Keratinocyte (primary cell): ENCODE data around the gene PRMT1.

Experiments
- CTCF ChIP-seq, 3 experiments: IDR thresholded peaks in 1 of 3; conservative IDR thresholded peaks in 1 of 3; optimal IDR thresholded peaks in 1 of 3; 2 replicates in 2 of 3; 3 replicates in 1 of 3; pipeline versions ENCODE3 to v1.5.1; 2011; ENCODE audit warnings: low read length in 3 of 3, mild to moderate bottlenecking in 3 of 3, moderate library complexity in 2 of 3, control low read depth in 1 of 3, inconsistent platforms in 1 of 3; ENCODE audit not compliant: insufficient read depth in 2 of 3; ENCODE audit errors: extremely low read depth in 1 of 3
- EZH2 ChIP-seq: IDR thresholded peaks from one replicate; pipeline ENCODE4 v1.6.1; 2012; ENCODE audit warnings: inconsistent platforms, mild to moderate bottlenecking, low read length, moderate library complexity

- TF ChIP-seq EZH2: no peak
- TF ChIP-seq CTCF (optimal IDR thresholded peaks at IDR 0.05 in 1 of 3, IDR thresholded peaks at IDR 0.05 in 1 of 3, conservative IDR thresholded peaks at IDR 0.05 in 1 of 3; ENCODE audit: extremely low read depth in 1 of 3, insufficient read depth in 2 of 3, low read length in 3 of 3): no peak
Observed at GRCh38 chr19:49712397-49712859, 35.4 kb downstream of the PRMT1 start.
